Retina (tissue), 1 donor: Measurements from ENCODE around the gene SDF2L1.
"Not testable (repeated sequence)": the region's sequence is repeated elsewhere in the genome, so short reads cannot be mapped to it uniquely, and the experiment has no call there.

Source experiments
- DNase-seq: peaks from one replicate; pipeline ENCODE4 v3.0.0-alpha.2; 2016

Gene SDF2L1

DNA sequence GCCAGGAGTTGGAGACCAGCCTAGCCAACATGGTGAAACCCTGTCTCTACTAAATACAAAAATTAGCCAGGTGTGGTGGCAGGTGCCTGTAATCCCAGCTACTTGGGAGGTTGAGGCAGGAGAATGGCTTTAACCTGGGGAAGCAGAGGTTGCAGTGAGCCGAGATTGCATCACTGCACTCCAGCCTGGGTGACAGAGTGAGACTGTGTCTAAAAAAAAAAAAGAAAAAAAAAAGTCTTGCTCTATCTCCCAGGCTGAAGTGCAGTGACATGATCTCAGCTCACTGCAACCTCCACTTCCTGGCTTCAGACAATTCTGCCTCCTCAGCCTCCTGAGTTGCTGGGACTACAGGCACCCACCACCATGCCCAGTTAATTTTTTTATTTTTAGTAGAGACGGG lies 4.7 kb upstream of the SDF2L1 start:
- not testable (repeated sequence) for DNase-seq

GRCh38 chr22:21639359-21639758 lies 2.7 kb upstream of the SDF2L1 start:
- no peak for DNase-seq

- DNase-seq, result no peak
Measured at GRCh38 chr22:21640810-21641209, 1.3 kb upstream of the SDF2L1 start.

DNA sequence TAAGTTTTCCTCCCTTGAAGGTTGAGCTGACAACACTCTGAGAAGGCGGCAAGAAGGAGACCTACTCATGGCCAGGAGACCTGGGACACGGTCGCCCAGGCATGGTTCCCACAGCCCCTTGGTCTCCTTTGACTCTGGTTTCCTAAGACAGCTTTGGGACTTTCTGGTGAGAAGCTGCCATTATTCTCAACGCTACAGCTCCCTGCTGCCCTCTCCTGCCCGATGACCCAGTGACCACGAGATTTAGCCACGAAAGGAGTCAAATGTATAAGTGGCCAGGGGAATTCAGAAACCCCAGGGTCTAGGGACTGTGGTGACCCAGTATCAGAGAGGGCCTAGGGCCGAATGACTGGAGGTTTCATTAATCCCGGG lies 699 bp upstream of the SDF2L1 start:
- DNase-seq, result no peak

DNA sequence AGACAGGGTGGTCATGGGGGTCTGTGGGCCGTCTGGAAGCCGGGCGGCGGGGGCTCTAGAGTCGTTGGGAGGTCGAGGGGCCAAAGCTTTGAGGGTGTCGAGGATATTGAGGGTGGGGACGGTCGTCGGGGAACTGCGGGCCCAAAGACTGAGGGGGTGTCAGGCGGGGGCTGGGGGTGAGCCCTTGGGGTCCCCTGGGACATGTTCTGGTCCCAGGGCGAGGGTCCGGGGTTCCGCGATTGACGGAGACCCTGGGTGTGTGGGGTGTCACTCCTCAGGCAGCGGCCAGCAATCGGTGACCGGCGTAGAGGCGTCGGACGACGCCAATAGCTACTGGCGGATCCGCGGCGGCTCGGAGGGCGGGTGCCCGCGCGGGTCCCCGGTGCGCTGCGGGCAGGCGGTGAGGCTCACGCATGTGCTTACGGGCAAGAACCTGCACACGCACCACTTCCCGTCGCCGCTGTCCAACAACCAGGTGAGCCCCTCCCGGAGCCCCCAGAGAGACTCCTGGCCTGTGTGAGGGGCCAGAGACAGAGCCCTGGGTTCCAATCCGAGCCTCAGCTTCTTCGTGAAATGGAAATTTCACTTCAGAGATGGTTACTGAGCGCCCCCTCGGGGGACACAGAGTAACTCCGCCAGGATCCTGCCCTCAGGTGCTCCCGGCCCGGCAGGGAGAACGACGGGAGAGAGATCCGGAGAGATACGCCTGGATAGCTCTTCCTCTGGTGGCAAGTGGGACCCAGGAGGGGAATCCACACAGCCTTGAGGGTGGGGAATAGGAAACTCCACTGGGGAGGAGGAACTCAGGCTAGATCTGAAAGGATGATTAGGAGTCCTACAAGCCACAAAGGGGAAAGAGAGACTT lies 714 bp downstream of the SDF2L1 start:
- peak; percentile 76 for DNase-seq

DNA sequence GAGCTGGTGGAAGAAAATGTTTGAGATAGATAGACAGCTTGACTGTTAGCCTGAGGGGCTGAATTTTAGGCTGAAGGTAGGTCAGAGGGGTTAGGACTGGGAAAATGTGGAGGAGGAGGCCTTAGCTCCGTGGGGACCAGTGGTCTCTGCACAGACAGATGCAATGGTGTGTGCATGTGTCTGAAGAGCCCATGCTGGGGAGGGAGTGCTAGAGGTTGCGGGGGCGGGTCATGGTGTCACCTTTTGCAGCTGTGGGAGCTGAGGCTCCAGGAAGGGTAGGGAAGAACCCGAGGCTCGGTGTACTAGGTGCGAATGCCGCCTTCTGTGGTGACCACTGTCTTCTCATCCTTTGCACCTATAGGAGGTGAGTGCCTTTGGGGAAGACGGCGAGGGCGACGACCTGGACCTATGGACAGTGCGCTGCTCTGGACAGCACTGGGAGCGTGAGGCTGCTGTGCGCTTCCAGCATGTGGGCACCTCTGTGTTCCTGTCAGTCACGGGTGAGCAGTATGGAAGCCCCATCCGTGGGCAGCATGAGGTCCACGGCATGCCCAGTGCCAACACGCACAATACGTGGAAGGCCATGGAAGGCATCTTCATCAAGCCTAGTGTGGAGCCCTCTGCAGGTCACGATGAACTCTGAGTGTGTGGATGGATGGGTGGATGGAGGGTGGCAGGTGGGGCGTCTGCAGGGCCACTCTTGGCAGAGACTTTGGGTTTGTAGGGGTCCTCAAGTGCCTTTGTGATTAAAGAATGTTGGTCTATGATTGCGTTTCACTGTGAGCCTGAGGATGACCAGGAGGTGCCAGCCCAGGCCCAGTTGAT lies 1.6 kb downstream of the SDF2L1 start:
- no peak for DNase-seq

GRCh38 chr22:21645513-21645912 lies 3.4 kb downstream of the SDF2L1 start:
- not testable (repeated sequence) for DNase-seq

DNA sequence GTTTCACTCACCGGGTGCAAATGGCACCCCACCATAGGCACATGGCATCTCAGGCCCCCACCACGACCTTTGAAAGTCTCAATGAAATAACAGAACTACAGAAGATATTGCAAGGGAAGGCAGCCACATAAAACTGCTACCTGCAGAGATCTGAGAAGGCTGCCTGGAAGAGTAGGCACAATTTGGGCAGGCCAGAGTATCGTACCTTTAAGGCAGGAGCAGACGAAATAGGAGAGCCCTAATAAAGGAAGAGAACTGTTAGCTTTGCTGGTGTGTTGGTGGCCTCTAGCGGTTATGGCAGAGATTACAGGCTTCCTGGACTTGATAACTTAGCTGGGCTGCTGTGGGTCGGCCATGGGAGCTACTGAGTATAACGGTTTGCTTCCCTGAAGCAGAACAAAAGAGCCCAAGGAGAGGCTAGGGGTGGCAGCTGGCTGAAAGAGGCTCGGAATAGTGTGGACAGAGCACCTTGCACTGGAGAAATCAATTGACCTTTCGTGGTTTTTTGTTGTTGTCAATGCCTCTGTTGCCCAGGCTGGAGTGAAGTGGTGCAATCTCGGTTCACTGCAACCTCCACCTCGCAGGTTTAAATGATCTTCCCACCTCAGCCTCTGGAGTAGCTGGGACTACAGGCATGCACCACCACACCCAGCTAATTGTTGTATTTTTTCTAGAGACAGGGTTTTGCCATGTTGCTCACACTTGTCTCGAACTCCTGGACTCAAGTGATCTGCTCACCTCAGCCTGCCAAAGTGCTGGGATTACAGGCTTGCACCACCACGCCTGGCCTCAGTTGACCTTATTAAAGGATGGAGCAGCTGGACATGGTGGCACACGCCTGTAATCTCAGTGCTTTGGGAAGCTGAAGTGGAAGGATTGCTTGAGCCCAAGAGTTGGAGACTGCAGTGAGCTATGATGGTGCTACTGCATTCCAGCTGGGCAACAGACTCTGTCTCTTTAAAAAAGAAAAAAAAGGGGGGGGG lies 4.8 kb downstream of the SDF2L1 start:
- DNase-seq, result peak; percentile 84

DNA sequence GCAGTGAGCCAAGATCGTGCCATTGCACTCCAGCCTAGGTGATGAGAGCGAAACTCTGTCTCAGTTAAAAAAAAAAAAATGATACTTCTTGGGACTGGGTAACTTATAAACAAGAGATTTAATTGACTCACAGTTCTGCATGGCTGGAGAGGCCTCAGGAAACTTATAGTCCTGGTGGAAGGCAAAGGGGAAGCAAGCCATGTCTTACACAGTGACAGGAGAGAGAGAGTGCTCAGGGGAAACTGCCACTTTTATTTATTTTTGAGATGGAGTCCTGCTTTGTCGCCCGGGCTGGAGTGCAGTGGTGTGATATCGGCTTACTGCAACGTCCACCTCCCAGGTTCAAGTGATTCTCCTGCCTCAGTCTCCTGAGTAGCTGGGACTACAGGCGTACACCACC lies 8.2 kb downstream of the SDF2L1 start:
- DNase-seq, result no peak

- no peak for DNase-seq
Measured at GRCh38 chr22:21650823-21651520, 8.9 kb downstream of the SDF2L1 start.

DNA sequence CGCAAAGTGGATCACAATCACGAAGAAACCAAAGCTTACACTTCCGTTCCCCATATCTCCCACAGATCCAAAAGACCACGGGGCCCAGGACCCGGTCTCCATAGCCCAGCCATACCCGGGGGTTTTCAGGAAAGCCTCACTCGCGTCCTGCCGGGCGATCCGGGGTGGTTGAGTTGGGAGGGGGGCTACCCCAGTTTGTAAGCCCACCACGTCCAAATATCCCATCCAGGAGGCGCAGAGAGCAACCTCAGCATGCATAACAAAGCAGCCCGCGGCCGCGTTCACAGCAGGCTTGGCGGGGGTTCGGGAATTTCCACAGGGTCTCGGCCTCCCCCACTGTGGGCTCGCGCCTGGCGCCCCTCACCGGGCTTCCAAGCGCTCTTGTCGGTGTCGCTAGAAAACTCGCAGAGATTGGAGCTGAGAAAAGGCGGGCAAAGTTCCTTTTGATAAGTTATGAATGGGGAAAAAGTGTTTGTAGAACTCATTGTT lies 9.5 kb downstream of the SDF2L1 start:
- DNase-seq, result no peak

DNA sequence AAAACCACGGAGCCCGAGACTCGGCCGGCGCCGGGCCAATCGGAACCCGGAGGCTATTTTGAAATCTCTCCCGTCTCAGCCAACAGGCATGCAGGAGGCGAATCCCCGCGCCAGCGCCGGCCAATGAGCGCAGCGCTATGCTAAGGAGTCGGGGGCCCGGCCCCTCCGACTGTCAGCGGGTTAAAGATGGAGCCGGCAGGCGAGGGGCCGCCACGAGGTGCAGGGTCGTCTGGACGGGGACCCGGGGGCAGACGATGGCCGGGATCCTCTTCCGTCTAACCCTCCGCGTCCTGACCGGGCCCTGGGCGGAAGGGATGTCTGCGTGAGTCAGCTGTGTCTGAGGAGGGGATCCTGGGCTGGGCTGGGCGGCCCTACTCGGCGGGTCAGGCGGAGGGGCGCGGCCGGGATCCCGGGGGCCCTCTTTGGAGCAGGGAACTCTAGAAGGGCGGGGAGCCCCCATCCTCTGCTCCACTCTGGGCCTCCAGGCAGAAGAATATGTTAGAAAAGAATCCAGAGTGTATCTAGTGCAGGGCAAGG lies 10.0 kb downstream of the SDF2L1 start:
- peak; percentile 94 for DNase-seq

DNA sequence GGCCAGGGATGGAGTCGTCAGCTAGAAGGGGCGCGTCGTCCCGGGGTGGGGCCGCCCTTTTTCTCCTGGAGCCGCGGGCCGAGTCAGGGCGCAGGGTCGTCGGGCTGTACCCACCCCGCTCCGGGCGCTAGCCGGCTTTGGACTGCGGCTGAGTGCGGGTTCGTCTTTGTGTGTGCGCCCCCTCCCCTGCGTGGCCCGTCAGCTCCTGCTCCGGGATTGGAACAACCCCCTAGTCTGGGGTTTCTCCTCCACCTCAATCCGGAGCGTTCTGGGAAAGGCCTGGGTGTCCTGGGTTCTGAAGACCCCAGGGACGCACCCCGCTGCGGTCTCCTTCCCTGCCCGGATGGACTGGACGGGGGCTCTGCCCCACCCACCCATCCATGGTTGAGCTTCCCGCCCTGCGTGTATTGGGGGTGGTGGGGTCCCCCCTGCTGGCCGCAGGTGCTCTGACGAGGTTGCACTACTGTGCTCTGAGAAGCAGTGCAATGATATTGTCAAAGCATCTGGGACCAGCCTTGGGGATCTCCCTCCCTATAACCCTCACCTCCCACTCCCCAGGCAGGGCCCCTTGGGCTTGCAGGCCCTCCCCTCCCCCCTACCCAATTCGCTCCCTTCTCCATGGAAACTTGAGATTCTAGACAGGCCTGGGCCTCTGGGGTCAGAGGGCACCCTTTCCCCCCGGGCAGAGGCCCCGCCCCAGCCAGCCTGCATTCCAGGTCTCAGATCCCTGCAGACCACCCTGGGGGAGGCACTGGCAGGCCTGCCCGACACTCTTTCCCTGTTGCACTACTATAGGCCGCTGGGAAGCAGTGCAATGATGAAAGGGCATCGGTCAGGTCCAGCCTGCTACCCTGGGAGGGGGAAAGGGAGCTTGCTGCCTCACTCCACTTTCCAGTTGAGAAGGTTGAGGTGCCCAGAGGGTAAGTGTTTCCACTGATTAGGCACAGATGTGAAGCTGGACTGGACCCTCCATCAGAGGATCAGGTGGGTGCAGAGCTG lies 10.7 kb downstream of the SDF2L1 start:
- DNase-seq, result peak; percentile 64

DNA sequence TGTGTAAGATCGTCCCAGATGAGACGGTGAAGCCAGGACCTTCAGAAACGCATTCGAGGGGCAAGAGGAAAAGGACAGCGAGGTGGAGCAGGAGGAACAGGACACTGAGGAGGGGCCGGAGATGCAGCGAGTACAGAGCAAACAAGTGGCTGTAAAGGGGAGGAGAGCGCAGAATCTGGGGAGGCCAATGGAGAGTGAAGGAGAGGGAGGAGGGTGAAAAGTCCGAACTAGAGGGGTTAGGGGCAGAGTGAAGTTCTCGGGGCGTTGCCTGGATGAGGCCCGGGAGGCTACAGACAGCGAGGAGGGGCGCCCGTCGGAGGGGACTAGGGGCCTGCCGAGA lies 14.9 kb downstream of the SDF2L1 start:
- no peak for DNase-seq

DNA sequence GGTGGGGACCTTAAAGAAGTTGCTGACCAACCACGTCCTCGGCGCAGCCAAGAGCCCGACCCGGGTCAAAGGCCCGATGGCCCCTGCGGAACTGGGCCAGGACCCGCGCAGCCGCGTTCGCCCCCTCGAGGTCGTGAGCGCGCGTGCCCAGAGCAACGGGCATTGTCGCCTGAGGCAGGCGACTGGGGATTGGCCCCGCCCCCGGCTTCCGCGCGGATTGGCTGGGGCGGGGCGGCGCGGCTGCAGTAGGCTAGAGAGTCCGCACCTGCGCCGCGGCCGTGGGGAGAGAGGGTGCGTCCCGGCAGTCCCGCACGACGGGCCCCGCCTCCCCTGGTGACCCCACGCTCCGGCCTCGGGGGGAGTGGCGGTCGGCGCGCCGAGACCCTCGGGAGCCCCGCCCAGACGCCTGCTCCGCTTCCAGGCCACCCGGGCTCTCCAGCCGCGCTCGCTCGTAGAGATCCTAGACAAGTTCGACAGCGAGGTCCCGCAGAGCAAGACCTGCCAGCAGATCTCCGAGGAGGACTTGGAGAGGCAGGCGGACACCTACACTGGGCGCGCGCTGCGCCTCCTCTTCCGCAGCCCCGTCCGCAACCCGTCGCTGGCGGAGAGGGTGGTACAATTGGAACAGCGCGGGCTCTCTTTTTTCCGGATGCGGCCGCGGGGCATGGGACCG lies 15.4 kb downstream of the SDF2L1 start:
- peak; percentile 94 for DNase-seq

DNA sequence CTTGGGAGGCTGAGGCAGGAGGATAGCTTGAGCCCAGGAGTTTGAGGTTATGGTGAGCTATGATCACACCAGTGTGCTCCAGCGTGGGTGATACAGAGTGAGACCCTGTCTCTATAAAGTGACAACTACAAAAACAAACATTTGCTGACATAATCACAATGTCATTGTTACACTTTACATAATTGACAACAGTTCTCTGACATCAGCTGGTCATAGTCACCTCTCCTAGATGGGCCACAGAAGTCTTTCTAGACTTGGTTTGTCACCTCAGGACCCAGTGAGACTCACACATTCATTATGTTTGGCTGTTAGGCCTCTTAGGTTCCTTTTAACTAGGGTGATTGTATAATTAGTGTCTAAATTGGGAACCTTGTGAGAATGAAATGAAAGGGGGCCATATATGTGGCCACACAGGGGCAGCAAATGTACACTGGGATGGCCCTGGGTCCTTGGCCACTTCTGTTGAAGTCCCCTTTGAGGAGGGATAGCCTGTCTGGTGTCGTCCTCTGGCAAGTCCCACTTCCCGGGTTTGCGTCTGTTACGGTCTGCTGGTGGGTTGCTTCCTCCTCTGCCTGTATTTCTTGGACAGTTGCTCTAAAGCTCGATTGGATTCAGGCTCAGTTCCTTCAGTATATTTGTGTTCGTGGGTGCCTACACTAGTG lies 17.9 kb downstream of the SDF2L1 start:
- DNase-seq, result no peak

DNA sequence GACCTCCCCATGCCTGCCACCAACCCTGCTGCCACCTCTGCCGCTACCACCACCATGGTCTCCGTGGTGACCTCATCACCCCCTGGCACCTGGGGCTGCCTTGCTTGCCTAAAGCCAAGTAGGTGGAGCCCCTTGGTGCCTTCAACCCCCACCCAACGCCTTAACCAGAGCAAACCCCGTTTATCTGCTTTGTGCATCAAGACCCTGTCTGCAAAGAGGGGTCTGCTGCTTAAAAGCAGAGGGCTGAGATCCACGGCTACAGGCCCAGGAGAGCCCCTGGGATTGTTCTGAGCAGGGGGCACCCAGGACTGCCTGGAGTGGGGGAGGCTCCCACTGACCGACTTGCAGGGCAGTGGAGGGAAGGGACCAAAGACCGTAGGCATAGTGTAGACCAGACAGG lies 18.8 kb downstream of the SDF2L1 start:
- DNase-seq, result no peak

DNA sequence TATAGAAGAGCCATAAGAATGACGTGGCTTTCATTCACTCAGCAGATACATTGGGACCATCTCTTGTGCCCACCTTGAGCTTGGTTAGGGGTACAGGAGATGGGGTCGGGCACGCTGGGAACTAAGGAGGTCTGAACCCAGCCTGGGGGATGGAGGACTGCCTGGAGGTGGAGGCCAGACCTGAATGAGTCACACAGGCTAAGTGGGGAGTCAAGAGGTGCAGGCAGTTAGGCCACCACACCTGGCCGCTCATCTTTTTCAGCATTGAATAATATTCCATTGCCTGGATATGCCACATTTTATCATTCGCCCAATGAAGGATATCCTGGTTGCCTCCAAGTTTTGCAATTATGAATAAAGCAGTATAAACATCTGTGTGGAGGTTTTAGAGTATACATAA lies 19.9 kb downstream of the SDF2L1 start:
- no peak for DNase-seq

GRCh38 chr22:21663738-21664137 lies 21.6 kb downstream of the SDF2L1 start:
- DNase-seq, result no peak
